Natural killer cell (primary cell): Measurements from ENCODE around the gene ASAP2. TPM values are rescaled to one million over a fixed set of nuclear protein-coding genes. Genes with fewer than 3 reads are reported as not detected.

Experiments
- ATAC-seq, 3 donors: fragments of 150-1000 bp in 2 of 3; fragments of 200-7000 bp in 1 of 3; cut with Tn5 transposase; 1 replicate in 1 of 3; 2 replicates in 2 of 3; pipeline ENCODE4 v1.10.0; 2021; ENCODE audit warnings: mild to moderate bottlenecking in 2 of 3, moderate library complexity in 2 of 3
- DNase-seq, 2 donors: peaks; one replicate each; pipeline versions ENCODE4 v3.0.0 to v3.0.0-alpha.2; 2013 to 2021; ENCODE audit warnings: mixed read lengths in 1 of 2
- H3K27ac ChIP-seq: one replicate; pipeline ENCODE4 v1.5.1; 2013; ENCODE audit warnings: mild to moderate bottlenecking, low read length
- H3K27me3 ChIP-seq: one replicate; pipeline ENCODE4 v1.6.1; 2013; ENCODE audit warnings: low read length; ENCODE audit not compliant: control insufficient read depth, insufficient read depth
- H3K36me3 ChIP-seq: one replicate; pipeline ENCODE4 v1.6.1; 2013; ENCODE audit warnings: low read length; ENCODE audit not compliant: control insufficient read depth, insufficient read depth
- H3K4me1 ChIP-seq: one replicate; pipeline ENCODE4 v1.6.1; 2013; ENCODE audit warnings: low read length; ENCODE audit not compliant: control insufficient read depth, insufficient read depth
- H3K4me3 ChIP-seq: one replicate; pipeline ENCODE4 v1.5.1; 2013; ENCODE audit warnings: low read length
- H3K9me3 ChIP-seq: one replicate; pipeline ENCODE4 v1.6.1; 2013; ENCODE audit warnings: low read length; ENCODE audit not compliant: control insufficient read depth, insufficient read depth
- H3K27ac Mint-ChIP-seq, 2 donors: one replicate each; pipeline ENCODE4 v1.8.0; 2022; ENCODE audit warnings: mild to moderate bottlenecking in 2 of 2, mixed read lengths in 2 of 2, moderate library complexity in 1 of 2
- H3K27me3 Mint-ChIP-seq, 2 donors: one replicate each; pipeline ENCODE4 v1.8.0; 2022; ENCODE audit warnings: low read depth in 2 of 2, mixed read lengths in 2 of 2
- H3K36me3 Mint-ChIP-seq: one replicate; pipeline ENCODE4 v1.8.0; 2022; ENCODE audit warnings: mixed read lengths
- H3K4me1 Mint-ChIP-seq, 2 donors: one replicate each; pipeline ENCODE4 v1.8.0; 2022; ENCODE audit warnings: mixed read lengths in 2 of 2
- H3K4me3 Mint-ChIP-seq: one replicate; pipeline ENCODE4 v1.8.0; 2022; ENCODE audit warnings: mild to moderate bottlenecking, moderate library complexity, mixed read lengths
- H3K9me3 Mint-ChIP-seq, 2 donors: one replicate each; pipeline ENCODE4 v1.8.0; 2022; ENCODE audit warnings: mixed read lengths in 2 of 2
- CTCF ChIP-seq: fragments of 200-600 bp; IDR thresholded peaks from one replicate; pipeline ENCODE4 v1.8.0; 2022; ENCODE audit warnings: antibody characterized with exemption
- WGBS: methylation state at CpG from one replicate; pipeline ENCODE4 v1.1.7; 2013; ENCODE audit warnings: missing lambda C conversion rate; ENCODE audit not compliant: insufficient coverage; 5-methylcytosine and 5-hydroxymethylcytosine counted together
- intact Hi-C: fragments of 100-400 bp; cut with micrococcal nuclease; formaldehyde crosslinking; loops from one replicate; pipeline ENCODE4 v1.14.2; 2022
- total RNA-seq, 4 donors: library from RNA; stranded (reverse); fragments of 120-200 nt in 1 of 4; gene quantifications; one replicate each; pipeline versions ENCODE4 v1.2.3 to v1.2.4, GENCODE V29; 2013 to 2022

Gene ASAP2
- total RNA-seq, 3 donors from 2014 or later (not counting 1 experiment from before 2014, with no cell fraction given), result 0.20 to 1.8 (median 0.60) TPM

GRCh38 chr2:9332853-9333245 is 126.2 kb downstream of the ASAP2 start:
- 94% methylated on average over 5 of the region's 6 CpGs for WGBS
- H3K36me3 Mint-ChIP-seq, result no peaks in the 10 kb centered on the region

GRCh38 chr2:9333591-9334171 is 127.1 kb downstream of the ASAP2 start:
- Mint-ChIP-seq H3K9me3 (no peaks in the 10 kb centered on the region), H3K27me3 (peaks cover 6 to 18% of the 10 kb centered on the region in 2 donors), H3K27ac (peak overlapping the region in 1 of 2 donors; percentile 5), H3K36me3 (no peaks in the 10 kb centered on the region), H3K4me1 (peaks cover 0 to 9% of the 10 kb centered on the region in 2 donors), H3K4me3 (no peak overlapping the region)
- H3K9me3 ChIP-seq, result no peaks in the 10 kb centered on the region
- DNase-seq, result peak in 1 of 2 donors; percentile 15
- no peak overlapping the region for H3K27ac ChIP-seq
- peaks cover 8% of the 10 kb centered on the region for H3K4me1 ChIP-seq
- intact Hi-C loops, result no loop called here
- WGBS, result 50% methylated on average over 6 of the region's 7 CpGs
- no peak for TF ChIP-seq CTCF
- H3K36me3 ChIP-seq, result no peaks in the 10 kb centered on the region
- H3K27me3 ChIP-seq, result no peaks in the 10 kb centered on the region
- ATAC-seq, result peak in 1 of 3 donors; percentile 24
- H3K4me3 ChIP-seq, result no peak overlapping the region

More at GRCh38 chr2:9332853-9333245, 126.2 kb downstream of the ASAP2 start:
- Mint-ChIP-seq H3K9me3 (no peaks in the 10 kb centered on the region), H3K27me3 (peaks cover 10 to 14% of the 10 kb centered on the region in 2 donors), H3K4me1 (peaks cover 0 to 3% of the 10 kb centered on the region in 2 donors), H3K4me3 (no peak overlapping the region), H3K27ac (peak overlapping the region in 1 of 2 donors; percentile 5)
- intact Hi-C loops, result no loop called here
- H3K4me1 ChIP-seq, result peaks cover 8% of the 10 kb centered on the region
- no peak for ATAC-seq
- no peaks in the 10 kb centered on the region for H3K36me3 ChIP-seq
- no peak overlapping the region for H3K4me3 ChIP-seq
- H3K27me3 ChIP-seq, result no peaks in the 10 kb centered on the region
- TF ChIP-seq CTCF, result no peak
- no peak for DNase-seq
- no peaks in the 10 kb centered on the region for H3K9me3 ChIP-seq
- no peak overlapping the region for H3K27ac ChIP-seq

GRCh38 chr2:9334761-9335160 is 128.1 kb downstream of the ASAP2 start:
- H3K9me3 Mint-ChIP-seq, result no peaks in the 10 kb centered on the region
- peaks cover 8% of the 10 kb centered on the region for H3K4me1 ChIP-seq
- no peak for DNase-seq
- H3K4me3 Mint-ChIP-seq, result no peak overlapping the region
- peaks cover 0 to 9% of the 10 kb centered on the region in 2 donors for H3K4me1 Mint-ChIP-seq
- no peaks in the 10 kb centered on the region for H3K27me3 ChIP-seq
- H3K4me3 ChIP-seq, result no peak overlapping the region
- TF ChIP-seq CTCF, result no peak
- H3K27ac Mint-ChIP-seq, result no peak overlapping the region
- H3K36me3 ChIP-seq, result no peaks in the 10 kb centered on the region
- ATAC-seq, result no peak
- H3K27ac ChIP-seq, result no peak overlapping the region
- no peaks in the 10 kb centered on the region for H3K9me3 ChIP-seq
- WGBS, result 89% methylated on average over 14 of the region's 14 CpGs
- intact Hi-C loops, result no loop called here
- H3K27me3 Mint-ChIP-seq, result peaks cover 0 to 19% of the 10 kb centered on the region in 2 donors
- H3K36me3 Mint-ChIP-seq, result no peaks in the 10 kb centered on the region
